Caco-2 (cell line): ENCODE data around the gene SFXN2. TPM values are rescaled to one million over a fixed set of nuclear protein-coding genes. Genes with fewer than 3 reads are reported as not detected.
"Not testable (repeated sequence)": the region's sequence is repeated elsewhere in the genome, so short reads cannot be mapped to it uniquely, and the experiment has no call there.

Experiments
- BruUV-seq: library from RNA; stranded (reverse); fragments of 400-500 nt; replicated peaks from 2 replicates; lab custom pipeline; 2021; lab: Mats Ljungman, UMichigan
- CTCF ChIA-PET: fragments of 300-600 bp; sonication (Branson Sonifier 250); formaldehyde crosslinking; loops from one replicate; lab custom pipeline; 2022; ENCODE audit warnings: antibody characterized with exemption; lab: Charles Lee
- POLR2A ChIA-PET: fragments of 300-600 bp; sonication (Branson Sonifier 250); formaldehyde crosslinking; loops from one replicate; lab custom pipeline; 2022; ENCODE audit warnings: antibody characterized with exemption; lab: Charles Lee
- DNase-seq, 2 experiments: peaks; one replicate each; pipeline versions ENCODE4 v3.0.0 to v3.0.0-alpha.2; 2020 to 2022
- H3K27me3 ChIP-seq: replicated peaks from 2 replicates; pipeline ENCODE4 v1.6.0; 2011; ENCODE audit warnings: low read length; ENCODE audit not compliant: control insufficient read depth, insufficient read depth
- H3K36me3 ChIP-seq: 2 replicates; pipeline ENCODE4 v1.5.1; 2011; ENCODE audit warnings: low read length; ENCODE audit not compliant: control insufficient read depth, insufficient read depth
- H3K4me1 ChIP-seq: fragments of 250-450 bp; sonication (Bioruptor Pico); 2 replicates; pipeline ENCODE4 v1.5.1; 2020; ENCODE audit warnings: mild to moderate bottlenecking
- H3K4me3 ChIP-seq: 2 replicates; pipeline ENCODE4 v1.5.1; 2011; ENCODE audit warnings: low read depth, mild to moderate bottlenecking, control low read depth, low read length
- H3K9me3 ChIP-seq: fragments of 250-450 bp; sonication (Bioruptor Pico); 2 replicates; pipeline ENCODE4 v1.5.1; 2020; ENCODE audit warnings: mild to moderate bottlenecking, moderate library complexity
- H3K27ac Mint-ChIP-seq: one replicate; pipeline ENCODE4 v1.8.0; 2022; ENCODE audit warnings: mixed read lengths; ENCODE audit not compliant: unreplicated experiment
- H3K27me3 Mint-ChIP-seq: one replicate; pipeline ENCODE4 v1.8.0; 2022; ENCODE audit warnings: mixed read lengths; ENCODE audit not compliant: insufficient read depth, unreplicated experiment
- H3K36me3 Mint-ChIP-seq: one replicate; pipeline ENCODE4 v1.8.0; 2022; ENCODE audit warnings: mild to moderate bottlenecking, mixed read lengths; ENCODE audit not compliant: insufficient read depth, unreplicated experiment
- H3K4me1 Mint-ChIP-seq: one replicate; pipeline ENCODE4 v1.8.0; 2022; ENCODE audit warnings: low read depth, mixed read lengths; ENCODE audit not compliant: unreplicated experiment
- H3K4me3 Mint-ChIP-seq: one replicate; pipeline ENCODE4 v1.8.0; 2022; ENCODE audit warnings: mild to moderate bottlenecking, moderate library complexity, mixed read lengths; ENCODE audit not compliant: unreplicated experiment
- H3K9me3 Mint-ChIP-seq: one replicate; pipeline ENCODE4 v1.8.0; 2022; ENCODE audit warnings: mixed read lengths; ENCODE audit not compliant: unreplicated experiment
- intact Hi-C: fragments of 100-400 bp; cut with micrococcal nuclease; formaldehyde crosslinking; loops from one replicate; pipeline ENCODE4 v1.10.0; 2022; ENCODE audit not compliant: unreplicated experiment
- total RNA-seq: library from RNA; stranded (reverse); gene quantifications from 2 replicates; pipeline ENCODE4 v1.2.3, GENCODE V29; 2022
- TF ChIP-seq, protein P1 (sequence below), 2 experiments: fragments of 200-600 bp in 1 of 2; IDR thresholded peaks; 1 replicate in 1 of 2; 2 replicates in 1 of 2; pipeline versions ENCODE4 v1.5.1 to v1.8.0; 2011 to 2022; ENCODE audit warnings: antibody characterized with exemption in 1 of 2, control low read depth in 1 of 2, inconsistent platforms in 1 of 2, low read depth in 1 of 2, low read length in 1 of 2, mild to moderate bottlenecking in 1 of 2, moderate library complexity in 1 of 2; ENCODE audit not compliant: insufficient read depth in 1 of 2, severe bottlenecking in 1 of 2, unreplicated experiment in 1 of 2

The SFXN2 gene
- total RNA-seq, 1 experiment from 2014 or later: 40.0 TPM

DNA sequence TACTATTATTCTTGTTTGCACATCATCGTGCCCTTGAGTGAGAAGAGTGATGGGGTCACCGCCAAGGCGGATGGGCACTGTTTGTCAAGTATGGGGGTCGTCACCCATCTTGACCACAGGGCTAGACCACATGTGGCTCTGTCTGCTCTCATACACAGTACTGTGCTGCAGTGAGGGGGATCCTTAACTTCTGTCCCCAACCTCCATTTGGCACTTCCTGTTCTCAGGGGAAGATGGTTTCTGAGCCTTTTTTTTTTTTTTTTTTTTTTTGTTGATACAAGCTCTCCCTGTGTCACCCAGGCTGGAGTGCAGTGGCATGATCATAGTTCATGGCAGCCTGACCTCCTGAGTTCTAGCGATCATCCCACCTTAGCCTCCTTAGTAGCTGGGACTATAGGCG is 42.9 kb downstream of the SFXN2 start:
- H3K4me1 ChIP-seq: peaks cover 27% of the 10 kb centered on the region
- ChIA-PET CTCF (no interaction called here), POLR2A (no interaction called here)
- Mint-ChIP-seq H3K36me3 (peaks cover 7% of the 10 kb centered on the region), H3K4me3 (no peak overlapping the region), H3K27me3 (no peaks in the 10 kb centered on the region), H3K9me3 (no peaks in the 10 kb centered on the region), H3K4me1 (peaks cover 14% of the 10 kb centered on the region), H3K27ac (no peak overlapping the region)
- H3K4me3 ChIP-seq: no peak overlapping the region
- H3K9me3 ChIP-seq: no peaks in the 10 kb centered on the region
- TF ChIP-seq, protein P1, sequence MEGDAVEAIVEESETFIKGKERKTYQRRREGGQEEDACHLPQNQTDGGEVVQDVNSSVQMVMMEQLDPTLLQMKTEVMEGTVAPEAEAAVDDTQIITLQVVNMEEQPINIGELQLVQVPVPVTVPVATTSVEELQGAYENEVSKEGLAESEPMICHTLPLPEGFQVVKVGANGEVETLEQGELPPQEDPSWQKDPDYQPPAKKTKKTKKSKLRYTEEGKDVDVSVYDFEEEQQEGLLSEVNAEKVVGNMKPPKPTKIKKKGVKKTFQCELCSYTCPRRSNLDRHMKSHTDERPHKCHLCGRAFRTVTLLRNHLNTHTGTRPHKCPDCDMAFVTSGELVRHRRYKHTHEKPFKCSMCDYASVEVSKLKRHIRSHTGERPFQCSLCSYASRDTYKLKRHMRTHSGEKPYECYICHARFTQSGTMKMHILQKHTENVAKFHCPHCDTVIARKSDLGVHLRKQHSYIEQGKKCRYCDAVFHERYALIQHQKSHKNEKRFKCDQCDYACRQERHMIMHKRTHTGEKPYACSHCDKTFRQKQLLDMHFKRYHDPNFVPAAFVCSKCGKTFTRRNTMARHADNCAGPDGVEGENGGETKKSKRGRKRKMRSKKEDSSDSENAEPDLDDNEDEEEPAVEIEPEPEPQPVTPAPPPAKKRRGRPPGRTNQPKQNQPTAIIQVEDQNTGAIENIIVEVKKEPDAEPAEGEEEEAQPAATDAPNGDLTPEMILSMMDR (IDR thresholded peaks at IDR 0.05; ENCODE audit: insufficient read depth in 1 of 2, low read depth in 1 of 2, low read length in 1 of 2, severe bottlenecking in 1 of 2, unreplicated experiment in 1 of 2): no peak
- H3K36me3 ChIP-seq: no peaks in the 10 kb centered on the region
- BruUV-seq: no TSS peak
- H3K27me3 ChIP-seq: no peaks in the 10 kb centered on the region
- intact Hi-C loops: no loop called here
- DNase-seq: no peak

DNA sequence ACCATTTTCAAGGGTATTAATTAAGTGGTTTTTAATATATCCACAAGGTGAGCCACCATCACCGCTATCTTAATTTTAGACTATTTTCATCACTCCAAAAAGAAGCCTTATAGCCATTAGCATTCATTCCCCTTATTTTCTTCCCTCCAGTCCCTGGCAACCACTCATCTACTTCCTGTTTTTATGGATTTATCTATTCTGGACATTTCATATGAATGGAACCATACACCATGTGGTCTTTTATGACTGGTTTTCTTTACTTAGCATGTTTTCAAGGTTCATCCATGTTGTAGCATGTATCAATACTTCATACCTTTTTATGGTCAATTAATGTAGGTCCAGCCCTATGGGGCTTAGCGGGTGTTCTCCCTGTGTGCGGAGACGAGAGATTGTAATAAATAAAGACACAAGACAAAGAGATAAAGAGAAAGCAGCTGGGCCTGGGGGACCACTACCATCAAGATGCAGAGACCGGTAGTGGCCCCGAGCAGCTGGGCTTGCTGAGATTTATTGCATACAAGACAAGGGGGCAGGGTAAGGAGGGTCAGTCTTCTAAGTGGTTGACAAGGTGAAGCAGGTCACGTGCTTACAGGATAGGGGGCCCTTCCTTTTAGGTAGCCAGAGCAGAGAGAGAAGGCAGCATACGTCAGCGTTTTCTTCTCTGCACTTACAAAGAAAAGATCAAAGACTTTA is 44.0 kb downstream of the SFXN2 start:
- H3K27ac Mint-ChIP-seq: peak overlapping the region; percentile 46
- no peaks in the 10 kb centered on the region for H3K9me3 Mint-ChIP-seq
- DNase-seq: peak; percentile 28 to 72
- no peak overlapping the region for H3K4me3 Mint-ChIP-seq
- Histone ChIP-seq H3K9me3 (no peaks in the 10 kb centered on the region), H3K36me3 (no peaks in the 10 kb centered on the region), H3K4me3 (no peak overlapping the region), H3K27me3 (no peaks in the 10 kb centered on the region), H3K4me1 (peaks cover 24% of the 10 kb centered on the region)
- intact Hi-C loops: no loop called here
- no peaks in the 10 kb centered on the region for H3K27me3 Mint-ChIP-seq
- peaks cover 13% of the 10 kb centered on the region for H3K4me1 Mint-ChIP-seq
- POLR2A ChIA-PET: no interaction called here
- H3K36me3 Mint-ChIP-seq: peaks cover 7% of the 10 kb centered on the region
- CTCF ChIA-PET: no interaction called here
- no TSS peak for BruUV-seq
- TF ChIP-seq, protein P1 (IDR thresholded peaks at IDR 0.05; ENCODE audit: insufficient read depth in 1 of 2, low read depth in 1 of 2, low read length in 1 of 2, severe bottlenecking in 1 of 2, unreplicated experiment in 1 of 2): no peak

DNA sequence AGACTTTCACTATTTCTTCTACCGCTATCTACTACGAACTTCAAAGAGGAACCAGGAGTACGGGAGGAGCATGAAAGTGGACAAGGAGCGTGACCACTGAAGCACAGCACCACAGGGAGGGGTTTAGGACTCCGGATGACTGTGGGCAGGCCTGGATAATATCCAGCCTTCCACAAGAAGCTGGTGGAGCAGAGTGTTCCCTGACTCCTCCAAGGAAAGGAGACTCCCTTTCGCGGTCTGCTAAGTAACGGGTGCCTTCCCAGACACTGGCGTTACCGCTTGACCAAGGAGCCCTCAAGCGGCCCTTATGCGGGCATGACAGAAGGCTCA is 44.5 kb downstream of the SFXN2 start:
- BruUV-seq, H3K4me3 ChIP-seq, H3K9me3 Mint-ChIP-seq, intact Hi-C loops, H3K9me3 ChIP-seq, H3K4me3 Mint-ChIP-seq, H3K27me3 Mint-ChIP-seq, H3K4me1 Mint-ChIP-seq, POLR2A ChIA-PET, H3K27me3 ChIP-seq, H3K36me3 Mint-ChIP-seq, H3K36me3 ChIP-seq: not testable (repeated sequence)
- H3K4me1 ChIP-seq: peaks cover 27% of the 10 kb centered on the region
- CTCF ChIA-PET: interaction anchor here (0.6 kb wide), 1 partner anchor 45 kb away, joined by 3 read pairs; the partner anchor contains the start of gene ARL3
- H3K27ac Mint-ChIP-seq: peak overlapping the region; percentile 46
- DNase-seq: peak in 1 of 2 experiments; percentile 20
